Colonic mucosa (tissue), 4 donors: ENCODE data around the gene ZNF304. TPM values are rescaled to one million over a fixed set of nuclear protein-coding genes. Genes with fewer than 3 reads are reported as not detected.
"Not testable (repeated sequence)": the region's sequence is repeated elsewhere in the genome, so short reads cannot be mapped to it uniquely, and the experiment has no call there.

Experiments used
- DNase-seq: peaks from one replicate; pipeline ENCODE4 v3.0.0-alpha.2; 2020
- H3K27ac ChIP-seq: fragments of 200-600 bp; one replicate; pipeline ENCODE4 v1.8.0; 2021
- H3K27me3 ChIP-seq: fragments of 200-600 bp; one replicate; pipeline ENCODE4 v1.8.0; 2021
- H3K36me3 ChIP-seq: fragments of 200-600 bp; one replicate; pipeline ENCODE4 v1.8.0; 2021
- H3K4me1 ChIP-seq: fragments of 200-600 bp; one replicate; pipeline ENCODE4 v1.8.0; 2021; ENCODE audit warnings: mild to moderate bottlenecking
- H3K4me3 ChIP-seq: fragments of 200-600 bp; one replicate; pipeline ENCODE4 v1.8.0; 2021
- H3K9ac ChIP-seq, 2 donors: one replicate each; pipeline ENCODE4 v1.7.0; 2013; ENCODE audit warnings: control low read depth in 2 of 2, low read depth in 2 of 2, low read length in 2 of 2
- H3K9me3 ChIP-seq: fragments of 200-600 bp; one replicate; pipeline ENCODE4 v1.8.0; 2021
- intact Hi-C: fragments of 100-400 bp; cut with DNase I; formaldehyde crosslinking; loops from one replicate; pipeline ENCODE4 v1.14.1; 2022
- total RNA-seq, 2 donors: library from RNA; stranded (reverse); fragmentation: NEBNext Ultra II Directional in 1 of 2; extraction: Animal tissue kit (Norgen Biotek cat#: 25700) in 1 of 2; gene quantifications; one replicate each; pipeline ENCODE4 v1.2.1, GENCODE V29; 2021
- TF ChIP-seq, protein P1 (sequence below): fragments of 200-600 bp; IDR thresholded peaks from one replicate; pipeline ENCODE4 v1.8.0; 2022; ENCODE audit warnings: antibody characterized with exemption, mild to moderate bottlenecking
- donor health status: healthy.
- donor health status: DM: no; HTN: no; CAD: no.
- donor health status: DM: no; HTN: no; CAD: no.

Gene ZNF304
- total RNA-seq, 2 donors from 2014 or later, result 3.6 TPM

DNA sequence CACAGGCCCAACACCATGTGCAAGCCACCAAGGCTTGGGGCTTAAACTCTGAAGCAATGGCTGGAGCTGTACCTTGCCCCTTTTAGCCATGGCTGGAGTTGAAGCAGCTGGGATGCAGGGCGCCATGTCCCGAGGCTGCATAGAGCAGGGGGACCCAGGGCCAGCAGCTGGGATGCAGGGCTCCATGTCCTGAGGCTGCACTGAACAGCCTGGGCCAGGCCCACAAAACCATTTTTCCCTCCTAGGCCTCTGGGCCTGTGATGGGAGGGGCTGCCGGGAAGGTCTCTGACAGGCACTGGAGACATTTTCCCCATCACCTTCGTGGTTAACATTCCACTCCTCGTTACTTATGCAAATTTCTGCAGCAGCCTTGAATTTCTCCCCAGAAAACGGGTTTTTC lies 23.1 kb downstream of the ZNF304 start:
- DNase-seq, result no peak
- TF ChIP-seq, protein P1, sequence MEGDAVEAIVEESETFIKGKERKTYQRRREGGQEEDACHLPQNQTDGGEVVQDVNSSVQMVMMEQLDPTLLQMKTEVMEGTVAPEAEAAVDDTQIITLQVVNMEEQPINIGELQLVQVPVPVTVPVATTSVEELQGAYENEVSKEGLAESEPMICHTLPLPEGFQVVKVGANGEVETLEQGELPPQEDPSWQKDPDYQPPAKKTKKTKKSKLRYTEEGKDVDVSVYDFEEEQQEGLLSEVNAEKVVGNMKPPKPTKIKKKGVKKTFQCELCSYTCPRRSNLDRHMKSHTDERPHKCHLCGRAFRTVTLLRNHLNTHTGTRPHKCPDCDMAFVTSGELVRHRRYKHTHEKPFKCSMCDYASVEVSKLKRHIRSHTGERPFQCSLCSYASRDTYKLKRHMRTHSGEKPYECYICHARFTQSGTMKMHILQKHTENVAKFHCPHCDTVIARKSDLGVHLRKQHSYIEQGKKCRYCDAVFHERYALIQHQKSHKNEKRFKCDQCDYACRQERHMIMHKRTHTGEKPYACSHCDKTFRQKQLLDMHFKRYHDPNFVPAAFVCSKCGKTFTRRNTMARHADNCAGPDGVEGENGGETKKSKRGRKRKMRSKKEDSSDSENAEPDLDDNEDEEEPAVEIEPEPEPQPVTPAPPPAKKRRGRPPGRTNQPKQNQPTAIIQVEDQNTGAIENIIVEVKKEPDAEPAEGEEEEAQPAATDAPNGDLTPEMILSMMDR, result no peak
- intact Hi-C loops, result no loop called here

DNA sequence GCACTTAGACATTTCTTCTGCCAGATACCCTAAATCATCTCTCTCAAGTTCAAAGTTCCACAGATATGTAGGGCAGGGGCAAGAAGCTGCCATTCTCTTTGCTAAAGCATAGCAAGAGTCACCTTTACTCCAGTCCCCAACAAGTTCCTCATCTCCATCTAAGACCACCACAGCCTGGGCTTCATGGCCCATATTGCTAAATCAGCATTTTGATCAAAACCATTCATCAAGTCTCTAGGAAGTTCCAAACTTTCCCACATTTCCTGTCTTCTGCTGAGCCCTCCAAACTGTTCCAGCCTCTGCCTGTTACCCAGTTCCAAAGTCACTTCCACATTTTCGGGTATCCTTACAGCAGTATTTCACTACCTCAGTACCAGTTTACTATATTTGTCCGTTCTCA lies 23.6 kb downstream of the ZNF304 start:
- H3K27ac ChIP-seq, H3K9me3 ChIP-seq, DNase-seq, H3K4me3 ChIP-seq, intact Hi-C loops, H3K9ac ChIP-seq, H3K4me1 ChIP-seq, H3K36me3 ChIP-seq, H3K27me3 ChIP-seq: not testable (repeated sequence)

More for the DNA sequence above, 23.1 kb downstream of the ZNF304 start:
- Histone ChIP-seq H3K4me3 (no peak overlapping the region), H3K27me3 (no peaks in the 10 kb centered on the region), H3K9me3 (no peaks in the 10 kb centered on the region), H3K36me3 (no peaks in the 10 kb centered on the region), H3K4me1 (no peaks in the 10 kb centered on the region), H3K27ac (no peak overlapping the region), H3K9ac (no peak overlapping the region)

DNA sequence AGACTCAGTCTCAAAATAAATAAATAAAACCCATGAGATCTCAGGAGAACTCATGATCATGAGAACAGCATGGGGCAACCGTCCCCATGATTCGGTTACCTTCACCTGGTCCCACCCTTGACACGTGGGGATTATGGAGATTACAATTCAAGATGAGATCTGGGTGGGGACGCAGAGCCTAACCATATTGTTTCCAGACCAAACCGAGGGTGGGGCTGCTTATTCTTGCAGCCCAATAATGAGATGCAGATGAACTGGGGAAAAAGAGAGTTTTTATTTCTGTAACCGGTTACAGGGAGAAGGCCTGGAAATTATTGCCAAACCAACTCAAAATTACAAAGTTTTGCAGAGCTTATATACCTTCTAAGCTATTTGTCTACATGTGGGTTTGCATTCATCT lies 25.1 kb downstream of the ZNF304 start:
- Histone ChIP-seq H3K4me1 (no peaks in the 10 kb centered on the region), H3K4me3 (no peak overlapping the region), H3K27me3 (no peaks in the 10 kb centered on the region), H3K36me3 (no peaks in the 10 kb centered on the region), H3K9me3 (no peaks in the 10 kb centered on the region), H3K9ac (no peak overlapping the region), H3K27ac (no peak overlapping the region)
- no peak for DNase-seq
- TF ChIP-seq, protein P1, result no peak
- intact Hi-C loops, result no loop called here

DNA sequence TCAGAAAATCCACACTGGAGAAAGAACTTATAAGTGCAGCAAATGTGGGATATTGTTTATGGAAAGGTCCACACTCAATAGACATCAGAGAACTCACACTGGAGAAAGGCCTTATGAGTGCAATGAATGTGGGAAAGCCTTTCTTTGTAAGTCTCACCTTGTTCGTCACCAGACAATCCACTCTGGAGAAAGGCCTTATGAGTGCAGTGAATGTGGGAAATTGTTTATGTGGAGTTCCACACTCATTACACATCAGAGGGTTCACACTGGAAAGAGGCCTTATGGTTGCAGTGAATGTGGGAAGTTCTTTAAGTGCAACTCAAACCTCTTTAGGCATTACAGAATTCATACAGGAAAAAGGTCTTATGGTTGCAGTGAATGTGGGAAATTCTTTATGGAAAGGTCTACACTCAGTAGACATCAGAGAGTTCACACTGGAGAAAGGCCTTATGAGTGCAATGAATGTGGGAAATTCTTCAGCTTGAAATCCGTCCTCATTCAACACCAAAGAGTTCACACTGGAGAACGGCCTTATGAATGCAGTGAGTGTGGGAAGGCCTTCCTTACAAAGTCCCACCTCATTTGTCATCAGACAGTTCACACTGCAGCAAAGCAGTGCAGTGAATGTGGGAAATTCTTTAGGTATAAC lies 26.6 kb downstream of the ZNF304 start:
- H3K4me3 ChIP-seq, result no peak overlapping the region
- intact Hi-C loops, result no loop called here
- no peaks in the 10 kb centered on the region for H3K27me3 ChIP-seq
- H3K9me3 ChIP-seq, result no peaks in the 10 kb centered on the region
- H3K36me3 ChIP-seq, result no peaks in the 10 kb centered on the region
- H3K4me1 ChIP-seq, result no peaks in the 10 kb centered on the region
- no peak overlapping the region for H3K9ac ChIP-seq
- no peak for DNase-seq
- no peak overlapping the region for H3K27ac ChIP-seq
- TF ChIP-seq, protein P1, result no peak

DNA sequence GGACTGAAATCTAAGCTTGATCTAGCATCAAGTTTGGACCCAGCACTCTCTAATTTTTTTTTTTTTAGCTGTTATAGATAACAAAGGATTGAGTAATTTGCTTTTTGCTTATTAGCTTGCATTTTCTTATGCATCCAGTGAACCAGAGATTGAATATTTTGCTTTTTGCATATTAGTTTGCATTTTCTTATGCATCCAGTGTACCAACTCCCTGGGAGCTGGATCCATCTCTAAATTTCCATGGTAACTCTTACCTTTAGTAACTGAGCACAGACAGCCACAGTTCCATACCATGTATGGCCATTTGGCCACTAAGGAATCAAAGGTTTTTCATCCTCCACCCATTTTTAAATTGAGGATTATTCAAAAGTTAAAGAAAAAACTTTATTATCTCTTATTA lies 29.9 kb downstream of the ZNF304 start:
- no peaks in the 10 kb centered on the region for H3K27me3 ChIP-seq
- H3K4me3 ChIP-seq, result no peak overlapping the region
- no peaks in the 10 kb centered on the region for H3K4me1 ChIP-seq
- TF ChIP-seq, protein P1, result no peak
- H3K36me3 ChIP-seq, result no peaks in the 10 kb centered on the region
- no peaks in the 10 kb centered on the region for H3K9me3 ChIP-seq
- no peak overlapping the region for H3K27ac ChIP-seq
- no peak for DNase-seq
- intact Hi-C loops, result no loop called here
- H3K9ac ChIP-seq, result no peak overlapping the region

DNA sequence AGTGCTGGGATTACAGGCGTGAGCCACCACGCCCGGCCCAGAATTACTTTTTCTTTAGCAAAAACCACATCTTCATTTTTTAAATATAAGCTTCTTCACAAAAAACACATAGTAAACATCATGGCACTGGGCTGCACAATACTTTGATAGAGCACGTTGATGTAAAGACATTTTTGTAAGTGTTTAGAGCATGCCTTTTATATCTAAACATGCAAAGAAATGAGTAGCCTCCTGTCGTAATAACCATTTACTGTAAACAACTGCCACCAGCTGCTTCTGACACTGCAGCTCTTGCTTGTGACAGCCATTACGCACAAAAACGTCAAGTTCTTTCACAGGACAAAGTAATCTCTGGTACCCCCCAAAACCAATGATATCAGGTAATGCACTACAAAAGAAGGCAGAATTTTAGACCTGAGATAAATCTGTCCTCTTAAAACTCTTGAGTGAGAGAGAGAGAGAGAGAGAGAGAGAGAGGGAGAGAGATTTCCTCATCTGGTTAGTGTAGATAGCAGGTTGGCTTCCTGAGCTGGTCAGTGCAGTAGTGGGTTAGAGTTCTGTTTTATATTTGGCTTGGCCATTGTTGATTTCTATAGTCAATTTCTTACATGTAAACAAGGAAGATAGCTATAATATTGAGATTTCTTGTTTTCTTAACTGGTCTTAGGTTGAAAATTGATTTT lies 31.9 kb downstream of the ZNF304 start:
- H3K27ac ChIP-seq, result no peak overlapping the region
- TF ChIP-seq, protein P1, result no peak
- no peak overlapping the region for H3K9ac ChIP-seq
- intact Hi-C loops, result no loop called here
- no peaks in the 10 kb centered on the region for H3K4me1 ChIP-seq
- no peaks in the 10 kb centered on the region for H3K36me3 ChIP-seq
- DNase-seq, result no peak
- H3K27me3 ChIP-seq, result no peaks in the 10 kb centered on the region
- no peak overlapping the region for H3K4me3 ChIP-seq
- no peaks in the 10 kb centered on the region for H3K9me3 ChIP-seq
